OCI-LY7 (cell line): Measurements from ENCODE around the gene TRIML2. TPM values are rescaled to one million over a fixed set of nuclear protein-coding genes. Genes with fewer than 3 reads are reported as not detected.

Experiments
- BruUV-seq: library from RNA; stranded (reverse); fragments of 400-500 nt; replicated peaks from 2 replicates; lab custom pipeline; 2021; lab: Mats Ljungman, UMichigan
- CTCF ChIA-PET: fragments of 300-600 bp; sonication (Branson Sonifier 250); formaldehyde crosslinking; loops from one replicate; lab custom pipeline; 2022; ENCODE audit warnings: antibody characterized with exemption; ENCODE audit not compliant: unreplicated experiment; lab: Charles Lee
- POLR2A ChIA-PET: fragments of 300-600 bp; sonication (Branson Sonifier 250); formaldehyde crosslinking; loops from one replicate; lab custom pipeline; 2022; ENCODE audit warnings: antibody characterized with exemption; lab: Charles Lee
- DNase-seq: peaks from one replicate; pipeline ENCODE4 v3.0.0-alpha.2; 2015; ENCODE audit warnings: low spot score
- H2AFZ ChIP-seq: fragments of 200-600 bp; sonication (generic), shearing (Covaris generic); 2 replicates; pipeline ENCODE4 v1.6.1; 2014; ENCODE audit warnings: mild to moderate bottlenecking, antibody characterized with exemption, low read length, moderate library complexity
- H3K27ac ChIP-seq: fragments of 200-600 bp; sonication (generic); 2 replicates; pipeline ENCODE4 v1.5.1; 2014; ENCODE audit warnings: mixed run types, low read depth, mild to moderate bottlenecking, moderate library complexity, low read length, inconsistent platforms; ENCODE audit not compliant: poor library complexity, severe bottlenecking
- H3K36me3 ChIP-seq: fragments of 200-600 bp; sonication (generic); 2 replicates; pipeline ENCODE4 v1.6.1; 2014; ENCODE audit warnings: mild to moderate bottlenecking, antibody characterized with exemption, low read length, moderate library complexity, mixed read lengths; ENCODE audit not compliant: insufficient read depth
- H3K4me1 ChIP-seq: fragments of 200-600 bp; sonication (generic); 2 replicates; pipeline ENCODE4 v1.5.1; 2014; ENCODE audit warnings: mild to moderate bottlenecking, low read length; ENCODE audit not compliant: insufficient read depth, poor library complexity, severe bottlenecking
- H3K4me2 ChIP-seq: fragments of 200-600 bp; sonication (generic); 2 replicates; pipeline ENCODE4 v1.6.1; 2014; ENCODE audit warnings: mild to moderate bottlenecking, low read length
- H3K4me3 ChIP-seq: fragments of 200-600 bp; sonication (generic); 2 replicates; pipeline ENCODE4 v1.5.1; 2014; ENCODE audit warnings: mild to moderate bottlenecking, low read depth, low read length; ENCODE audit not compliant: poor library complexity, severe bottlenecking
- H3K79me2 ChIP-seq: fragments of 200-600 bp; sonication (generic); 2 replicates; pipeline ENCODE4 v1.6.1; 2016; ENCODE audit warnings: low read depth, mild to moderate bottlenecking, low read length, moderate library complexity, mixed read lengths; ENCODE audit not compliant: insufficient read depth
- H3K9me2 ChIP-seq: fragments of 200-600 bp; sonication (generic); 2 replicates; pipeline ENCODE4 v1.6.1; 2016; ENCODE audit warnings: mild to moderate bottlenecking, low read length, mixed read lengths; ENCODE audit not compliant: insufficient read depth
- H3K9me3 ChIP-seq: fragments of 200-600 bp; sonication (generic); 2 replicates; pipeline ENCODE4 v1.6.1; 2014; ENCODE audit warnings: mild to moderate bottlenecking, mixed run types, low read length, mixed read lengths
- H4K20me1 ChIP-seq: fragments of 200-600 bp; sonication (generic); 2 replicates; pipeline ENCODE4 v1.6.1; 2014; ENCODE audit warnings: mild to moderate bottlenecking, antibody characterized with exemption, low read length, moderate library complexity, mixed read lengths; ENCODE audit not compliant: insufficient read depth
- CTCF ChIP-seq: fragments of 200-600 bp; sonication (generic); conservative IDR thresholded peaks from 2 replicates; pipeline ENCODE4 v1.5.1; 2014; ENCODE audit warnings: mild to moderate bottlenecking, antibody characterized with exemption, low read length, moderate library complexity, mixed read lengths
- EZH2phosphoT487 ChIP-seq: fragments of 200-600 bp; sonication (generic); IDR thresholded peaks from 2 replicates; pipeline ENCODE4 v1.6.1; 2018; ENCODE audit warnings: low read depth, borderline replicate concordance, mild to moderate bottlenecking, mixed run types, antibody characterized with exemption, low read length, moderate library complexity, mixed read lengths
- intact Hi-C: fragments of 100-400 bp; cut with micrococcal nuclease; formaldehyde crosslinking; loops from one replicate; pipeline ENCODE4 v1.10.0; 2022; ENCODE audit not compliant: unreplicated experiment
- small RNA-seq: library from RNA; depleted of rRNA; stranded (forward); fragments of <200 nt; gene quantifications from one replicate; pipeline ENCODE3, GENCODE V24; 2014
- total RNA-seq, 2 experiments: library from RNA; depleted of rRNA in 1 of 2; stranded (reverse); fragments of >200 nt in 1 of 2; shearing (Covaris generic) in 1 of 2; gene quantifications; 2 replicates each; pipeline ENCODE4 v1.2.3, GENCODE V29; 2014 to 2022

The TRIML2 gene
- total RNA-seq, 2 experiments from 2014 or later = not detected

- Histone ChIP-seq H3K36me3 (no peaks in the 10 kb centered on the region), H3K4me3 (no peak overlapping the region), H3K9me3 (no peaks in the 10 kb centered on the region), H4K20me1 (no peaks in the 10 kb centered on the region), H2AFZ (no peak overlapping the region), H3K4me2 (no peak overlapping the region), H3K79me2 (no peaks in the 10 kb centered on the region), H3K27ac (no peak overlapping the region), H3K4me1 (no peaks in the 10 kb centered on the region), H3K9me2 (no peaks in the 10 kb centered on the region)
- DNase-seq = no peak
- intact Hi-C loops = no loop called here
- ChIA-PET CTCF (no interaction called here), POLR2A (interaction anchor here (0.6 kb wide), 1 partner anchor 1645 kb away, joined by 7 read pairs; no protein-coding TSS in a partner anchor)
- no TSS peak for BruUV-seq
- TF ChIP-seq EZH2phosphoT487 = no peak
- no peak for TF ChIP-seq CTCF
These were observed 66.2 kb downstream of the TRIML2 start for GRCh38 chr4:188043154-188043553.

- no TSS peak for BruUV-seq
- intact Hi-C loops = no loop called here
- no peak for DNase-seq
- no peak for TF ChIP-seq EZH2phosphoT487
- TF ChIP-seq CTCF = no peak
- H3K4me2 ChIP-seq = no peak overlapping the region
- H3K27ac ChIP-seq = no peak overlapping the region
- no peaks in the 10 kb centered on the region for H3K4me1 ChIP-seq
- no peaks in the 10 kb centered on the region for H3K9me2 ChIP-seq
- H3K4me3 ChIP-seq = no peak overlapping the region
- no peaks in the 10 kb centered on the region for H4K20me1 ChIP-seq
- H3K36me3 ChIP-seq = no peaks in the 10 kb centered on the region
- H2AFZ ChIP-seq = no peak overlapping the region
- ChIA-PET POLR2A (no interaction called here), CTCF (no interaction called here)
- no peaks in the 10 kb centered on the region for H3K79me2 ChIP-seq
- H3K9me3 ChIP-seq = no peaks in the 10 kb centered on the region
These were observed 67.2 kb downstream of the TRIML2 start for GRCh38 chr4:188042191-188042590.

GRCh38 chr4:188041721-188042120 lies 67.7 kb downstream of the TRIML2 start:
- intact Hi-C loops = no loop called here
- TF ChIP-seq CTCF = no peak
- no peak for TF ChIP-seq EZH2phosphoT487
- DNase-seq = no peak
- Histone ChIP-seq H3K4me1 (no peaks in the 10 kb centered on the region), H3K4me3 (no peak overlapping the region), H3K36me3 (no peaks in the 10 kb centered on the region), H3K9me3 (no peaks in the 10 kb centered on the region), H3K27ac (no peak overlapping the region), H3K9me2 (no peaks in the 10 kb centered on the region), H4K20me1 (no peaks in the 10 kb centered on the region), H2AFZ (no peak overlapping the region), H3K4me2 (no peak overlapping the region), H3K79me2 (no peaks in the 10 kb centered on the region)
- POLR2A ChIA-PET = no interaction called here
- BruUV-seq = no TSS peak
- CTCF ChIA-PET = no interaction called here

Small RNA genes lying within 50 kb of the gene (small RNA-seq; reads per million reads assigned to genes)
- not detected for gene RNU6-173P

Other genes starting within 250 kb of the TRIML2 start
- gene ZFP42, start 113.8 kb downstream of the TRIML2 start, total RNA-seq (2014; rRNA removed; shearing (Covaris generic)) = not detected in 2 replicates
- gene ZFP42, start 113.8 kb downstream of the TRIML2 start, total RNA-seq (2022) = not detected in 2 replicates
- gene TRIML1, start 29.8 kb upstream of the TRIML2 start, total RNA-seq (2014; rRNA removed; shearing (Covaris generic)) = not detected in 2 replicates
- not detected in 2 replicates for gene TRIML1, start 29.8 kb upstream of the TRIML2 start, total RNA-seq (2022)